ENCODE results near the gene PASK. TPM values are rescaled to one million over a fixed set of nuclear protein-coding genes. Genes with fewer than 3 reads are reported as not detected.

PASK gene
- total RNA-seq, 1 experiment from 2014 or later = 9.0 TPM

GRCh38 chr2:241073166-241074064 lies 75.9 kb downstream of the PASK start:
- Mint-ChIP-seq H3K36me3 (ENCODE audit: insufficient read depth, unreplicated experiment) (peaks cover 14% of the 10 kb centered on the region), H3K4me3 (ENCODE audit: unreplicated experiment) (no peak overlapping the region), H3K27me3 (ENCODE audit: insufficient read depth, unreplicated experiment) (no peaks in the 10 kb centered on the region), H3K27ac (ENCODE audit: low read depth, unreplicated experiment) (no peak overlapping the region), H3K9me3 (ENCODE audit: unreplicated experiment) (no peaks in the 10 kb centered on the region), H3K4me1 (ENCODE audit: insufficient read depth, unreplicated experiment) (no peaks in the 10 kb centered on the region)
- CTCF ChIA-PET = interaction anchor here (1.2 kb wide), 1 partner anchor 222 kb away, joined by 3 read pairs; no protein-coding TSS in a partner anchor
- POLR2A ChIA-PET = interaction anchor here (0.9 kb wide), 1 partner anchor 9 kb away, joined by 3 read pairs; no protein-coding TSS in a partner anchor
- no peak for DNase-seq (ENCODE audit: unreplicated experiment)
- BruUV-seq (replicated peaks) = no TSS peak
- TF ChIP-seq CTCF (IDR thresholded peaks at IDR 0.05; ENCODE audit: unreplicated experiment) = no peak
- intact Hi-C loops (cut with micrococcal nuclease) = no loop called here

GRCh38 chr2:241072553-241073165 lies 76.6 kb downstream of the PASK start:
- BruUV-seq (replicated peaks) = no TSS peak
- Mint-ChIP-seq H3K27me3 (ENCODE audit: insufficient read depth, unreplicated experiment) (no peaks in the 10 kb centered on the region), H3K27ac (ENCODE audit: low read depth, unreplicated experiment) (no peak overlapping the region), H3K9me3 (ENCODE audit: unreplicated experiment) (no peaks in the 10 kb centered on the region), H3K4me1 (ENCODE audit: insufficient read depth, unreplicated experiment) (no peaks in the 10 kb centered on the region), H3K4me3 (ENCODE audit: unreplicated experiment) (no peak overlapping the region), H3K36me3 (ENCODE audit: insufficient read depth, unreplicated experiment) (peaks cover 14% of the 10 kb centered on the region)
- ChIA-PET POLR2A (interaction anchor here (0.9 kb wide), 1 partner anchor 9 kb away, joined by 3 read pairs; no protein-coding TSS in a partner anchor), CTCF (interaction anchor here (1.2 kb wide), 1 partner anchor 221 kb away, joined by 3 read pairs; no protein-coding TSS in a partner anchor)
- DNase-seq (ENCODE audit: unreplicated experiment) = no peak
- no peak for TF ChIP-seq CTCF (IDR thresholded peaks at IDR 0.05; ENCODE audit: unreplicated experiment)
- intact Hi-C loops (cut with micrococcal nuclease) = no loop called here

- H3K9me3 Mint-ChIP-seq (ENCODE audit: unreplicated experiment) = no peaks in the 10 kb centered on the region
- no peak for TF ChIP-seq CTCF (IDR thresholded peaks at IDR 0.05; ENCODE audit: unreplicated experiment)
- BruUV-seq (replicated peaks) = no TSS peak
- POLR2A ChIA-PET = no interaction called here
- CTCF ChIA-PET = interaction anchor here (0.6 to 1.2 kb wide), 2 partner anchors 221 to 243 kb away, joined by 3 read pairs; no protein-coding TSS in a partner anchor
- H3K27ac Mint-ChIP-seq (ENCODE audit: low read depth, unreplicated experiment) = no peak overlapping the region
- H3K4me3 Mint-ChIP-seq (ENCODE audit: unreplicated experiment) = no peak overlapping the region
- H3K27me3 Mint-ChIP-seq (ENCODE audit: insufficient read depth, unreplicated experiment) = no peaks in the 10 kb centered on the region
- intact Hi-C loops (cut with micrococcal nuclease) = no loop called here
- DNase-seq (ENCODE audit: unreplicated experiment) = no peak
- no peaks in the 10 kb centered on the region for H3K4me1 Mint-ChIP-seq (ENCODE audit: insufficient read depth, unreplicated experiment)
- peaks cover 10% of the 10 kb centered on the region for H3K36me3 Mint-ChIP-seq (ENCODE audit: insufficient read depth, unreplicated experiment)
Observed at GRCh38 chr2:241072151-241072550, 77.1 kb downstream of the PASK start.

DNA sequence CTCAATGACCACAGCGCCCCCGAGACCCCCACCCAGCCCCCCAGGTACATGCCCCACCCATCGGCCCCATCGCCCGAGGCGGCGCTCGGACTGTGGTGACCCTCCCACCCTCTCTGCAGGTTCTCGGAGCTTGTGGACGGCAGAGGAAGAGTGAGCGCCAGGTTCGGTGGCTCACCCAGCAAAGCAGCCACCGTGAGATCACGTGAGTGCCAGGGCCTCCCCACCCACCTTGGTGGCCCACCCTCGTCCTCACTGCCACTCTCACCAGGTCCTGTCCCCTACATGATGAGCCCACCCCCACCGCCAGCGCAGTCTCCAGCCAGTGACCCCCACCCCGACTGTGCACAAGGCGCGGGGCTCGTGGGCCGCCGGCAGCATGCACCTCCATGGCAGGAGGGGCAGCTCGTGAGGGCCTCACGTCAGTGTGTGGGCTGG lies 77.6 kb downstream of the PASK start:
- DNase-seq (ENCODE audit: unreplicated experiment) = no peak
- ChIA-PET POLR2A (no interaction called here), CTCF (interaction anchor here (0.6 kb wide), 1 partner anchor 243 kb away, joined by 3 read pairs; no protein-coding TSS in a partner anchor)
- no TSS peak for BruUV-seq (replicated peaks)
- Mint-ChIP-seq H3K4me1 (ENCODE audit: insufficient read depth, unreplicated experiment) (no peaks in the 10 kb centered on the region), H3K27ac (ENCODE audit: low read depth, unreplicated experiment) (no peak overlapping the region), H3K27me3 (ENCODE audit: insufficient read depth, unreplicated experiment) (no peaks in the 10 kb centered on the region), H3K36me3 (ENCODE audit: insufficient read depth, unreplicated experiment) (peaks cover 10% of the 10 kb centered on the region), H3K9me3 (ENCODE audit: unreplicated experiment) (no peaks in the 10 kb centered on the region), H3K4me3 (ENCODE audit: unreplicated experiment) (no peak overlapping the region)
- no peak for TF ChIP-seq CTCF (IDR thresholded peaks at IDR 0.05; ENCODE audit: unreplicated experiment)
- intact Hi-C loops (cut with micrococcal nuclease) = no loop called here
